AG09319 (cell line): Measurements from ENCODE around the gene ZBTB18.

Source experiments
- DNase-seq: peaks from one replicate; pipeline ENCODE4 v3.0.0-alpha.2; 2010; ENCODE audit warnings: low read depth; ENCODE audit errors: extremely low read depth
- CTCF ChIP-seq: IDR thresholded peaks from 2 replicates; pipeline ENCODE4 v1.5.1; 2011; ENCODE audit warnings: low read depth, mild to moderate bottlenecking, inconsistent platforms, low read length, moderate library complexity

Gene ZBTB18

DNA sequence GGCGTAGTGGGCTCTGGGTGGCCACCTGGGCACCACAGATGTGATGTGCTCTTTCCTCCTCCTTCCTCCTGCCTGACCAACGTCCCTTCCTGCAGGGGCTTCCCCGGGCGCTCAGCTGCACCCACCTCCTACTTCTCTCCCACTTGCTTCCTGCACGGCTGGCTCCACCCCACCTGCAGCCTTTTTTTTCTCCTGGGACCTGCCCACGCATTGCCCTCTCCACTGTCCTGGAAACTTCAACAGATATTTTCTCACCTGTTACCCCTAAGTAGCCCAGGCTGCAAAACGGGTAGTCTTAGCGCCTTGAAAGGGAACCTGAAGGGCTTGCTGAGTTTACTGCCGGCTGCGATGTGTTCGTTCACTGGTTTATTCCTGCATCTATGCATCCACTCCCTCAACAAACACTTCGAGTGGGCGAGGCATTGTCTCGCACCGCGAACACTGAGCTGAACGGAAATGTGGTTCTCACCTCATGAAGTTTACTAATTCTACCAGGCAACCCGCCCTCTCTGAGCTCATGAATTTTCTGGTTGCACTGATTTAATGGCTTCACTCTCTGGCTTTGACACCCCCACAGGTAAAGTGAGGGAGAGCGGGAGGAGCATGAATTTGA, 23.6 kb downstream of the ZBTB18 start:
- TF ChIP-seq CTCF, result no peak
- no peak for DNase-seq

GRCh38 chr1:244075247-244075722, 24.2 kb downstream of the ZBTB18 start:
- DNase-seq, result no peak
- TF ChIP-seq CTCF, result no peak

- no peak for TF ChIP-seq CTCF
- DNase-seq, result no peak
These were observed 25.7 kb downstream of the ZBTB18 start for GRCh38 chr1:244076740-244077139.

DNA sequence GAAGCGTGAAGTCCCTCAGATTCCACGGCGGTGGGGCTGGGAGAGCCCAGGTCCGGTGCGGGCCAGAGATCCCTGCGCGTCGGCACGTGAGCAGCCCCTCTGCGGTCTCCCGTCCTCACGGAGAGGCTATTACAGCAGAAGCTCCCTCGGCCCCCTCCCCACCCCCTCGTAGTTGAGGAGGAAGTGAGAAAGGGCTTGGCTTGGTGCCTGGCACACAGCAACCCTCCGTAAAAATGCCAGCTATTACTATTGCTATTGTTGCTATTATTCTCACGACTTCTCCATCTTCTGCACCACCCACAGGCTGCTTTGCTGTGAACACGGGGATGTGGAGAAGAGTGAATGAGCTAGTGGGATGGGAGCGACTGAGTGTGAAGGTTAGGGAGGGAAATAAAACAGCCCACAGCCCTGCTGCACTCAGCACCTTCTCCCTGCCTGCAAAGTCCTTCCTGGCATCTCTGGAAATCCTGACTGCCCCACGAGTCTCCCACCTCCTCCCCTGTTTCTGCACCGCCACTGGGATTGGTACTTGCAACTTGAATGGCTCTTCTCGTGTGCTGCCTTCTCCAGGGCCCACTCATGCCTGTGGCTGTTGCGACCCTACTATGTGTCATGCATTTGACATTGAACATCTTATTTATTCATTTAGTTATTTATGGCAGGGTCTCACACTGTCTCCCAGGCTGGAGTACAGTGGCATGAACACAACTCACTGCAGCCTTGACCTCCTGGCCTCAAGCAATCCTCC, 26.6 kb downstream of the ZBTB18 start:
- DNase-seq, result no peak
- TF ChIP-seq CTCF, result no peak

DNA sequence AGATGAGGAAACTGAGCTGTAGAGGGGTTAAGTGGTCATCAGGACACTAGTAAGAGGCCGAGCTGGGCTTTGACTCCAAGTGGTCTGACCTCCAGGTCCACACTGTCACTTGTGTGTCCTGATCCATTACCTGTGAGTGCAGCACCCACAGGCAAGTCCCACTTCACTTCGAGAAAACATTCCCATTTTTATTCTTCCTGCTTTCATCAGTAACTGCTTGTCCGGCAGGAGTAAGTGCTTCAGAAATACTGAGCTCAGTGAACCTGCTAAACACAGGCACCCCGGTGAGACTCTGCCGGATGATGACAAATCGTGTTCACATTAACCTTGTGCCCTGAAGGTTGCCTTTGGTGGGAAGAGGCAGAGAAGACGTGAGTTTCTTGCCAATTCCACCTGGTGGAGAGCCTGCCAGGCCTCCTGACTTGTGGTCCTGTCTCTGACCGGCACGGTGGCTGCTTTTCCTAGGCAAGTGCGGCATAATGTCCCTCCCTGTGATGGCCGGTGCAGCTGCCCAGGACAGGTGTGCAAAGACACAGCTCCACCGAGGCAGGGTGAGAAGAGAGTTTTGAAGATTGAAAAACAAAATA, 29.4 kb downstream of the ZBTB18 start:
- TF ChIP-seq CTCF, result no peak
- no peak for DNase-seq

DNA sequence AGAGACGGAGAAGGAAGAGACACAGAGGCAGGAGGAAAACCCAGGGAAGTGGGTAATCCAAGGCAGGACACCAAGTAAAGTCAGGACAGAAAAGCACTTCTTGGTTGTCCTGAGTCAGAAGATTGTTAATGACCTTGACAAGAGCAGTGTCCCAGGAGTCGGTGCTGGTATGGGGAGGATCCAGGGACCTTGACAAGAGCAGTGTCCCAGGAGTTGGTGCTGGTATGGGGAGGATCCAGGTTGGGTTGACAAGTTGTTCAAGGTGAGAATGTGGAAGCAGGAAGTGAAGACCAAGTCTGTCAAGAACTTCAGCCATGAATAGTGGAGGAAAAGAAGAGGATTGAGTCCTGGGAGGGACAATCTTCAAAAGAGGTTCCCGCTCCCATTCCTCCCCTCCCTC, 31.9 kb downstream of the ZBTB18 start:
- no peak for TF ChIP-seq CTCF
- DNase-seq, result no peak

DNA sequence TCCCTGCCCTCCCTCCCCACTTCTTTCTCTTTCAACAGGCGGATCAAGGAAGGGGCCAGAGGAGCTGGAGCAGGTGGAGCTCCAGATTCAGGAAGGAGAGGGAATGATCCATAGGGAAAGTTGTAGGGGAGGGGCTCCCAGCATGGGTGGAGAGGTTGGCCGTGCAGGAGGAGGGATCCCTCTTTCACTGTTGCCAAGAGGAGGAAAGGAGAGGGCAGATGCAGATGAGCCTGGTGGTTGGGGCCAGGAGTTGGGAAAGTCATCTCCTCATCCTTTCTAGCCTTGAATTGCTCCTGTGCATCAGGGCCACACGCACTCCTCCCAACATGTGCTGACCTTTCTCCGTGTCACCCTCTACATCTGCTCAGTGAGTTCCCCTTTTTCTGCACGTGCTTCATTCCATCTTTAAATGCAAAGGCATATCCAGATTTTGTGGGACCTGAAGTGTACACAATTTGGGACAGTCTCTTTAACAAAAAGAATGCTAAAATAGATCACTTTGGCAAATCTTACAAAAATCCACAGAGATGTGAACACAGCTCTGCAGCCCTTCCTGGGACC, 32.4 kb downstream of the ZBTB18 start:
- DNase-seq, result no peak
- TF ChIP-seq CTCF, result no peak
